KMS-11 (cell line): ENCODE measurements around the gene FIG4.
"Not testable (repeated sequence)": the region's sequence is repeated elsewhere in the genome, so short reads cannot be mapped to it uniquely, and the experiment has no call there.

Experiments
- H2AFZ ChIP-seq: fragments of 200-600 bp; sonication (generic); 2 replicates; pipeline ENCODE4 v1.6.1; 2016; ENCODE audit warnings: antibody characterized with exemption, mixed run types, low read depth
- H3K27ac ChIP-seq: fragments of 200-600 bp; sonication (generic); 2 replicates; pipeline ENCODE4 v1.6.1; 2016; ENCODE audit warnings: mild to moderate bottlenecking, mixed run types
- H3K27me3 ChIP-seq: fragments of 200-600 bp; sonication (generic); 2 replicates; pipeline ENCODE4 v1.6.1; 2017; ENCODE audit warnings: mild to moderate bottlenecking, low read depth, mixed run types, moderate library complexity; ENCODE audit not compliant: insufficient read depth
- H3K36me3 ChIP-seq: fragments of 200-600 bp; sonication (generic); 2 replicates; pipeline ENCODE4 v1.6.1; 2017; ENCODE audit warnings: mild to moderate bottlenecking, mixed run types; ENCODE audit not compliant: insufficient read depth
- H3K4me1 ChIP-seq: fragments of 200-600 bp; sonication (generic); 2 replicates; pipeline ENCODE4 v1.6.1; 2016; ENCODE audit warnings: mild to moderate bottlenecking, low read depth, mixed run types; ENCODE audit not compliant: poor library complexity, severe bottlenecking
- H3K4me2 ChIP-seq: fragments of 200-600 bp; sonication (generic); 2 replicates; pipeline ENCODE4 v1.7.0; 2016; ENCODE audit warnings: mild to moderate bottlenecking, mixed run types
- H3K4me3 ChIP-seq: fragments of 200-600 bp; sonication (generic); IDR thresholded peaks from 2 replicates; pipeline ENCODE4 v1.6.1; 2017; ENCODE audit warnings: low read depth, low read length, mixed read lengths; ENCODE audit not compliant: insufficient read depth
- H3K79me2 ChIP-seq: fragments of 200-600 bp; sonication (generic); 2 replicates; pipeline ENCODE4 v1.6.1; 2016; ENCODE audit warnings: low read depth, mixed run types; ENCODE audit not compliant: insufficient read depth
- H3K9ac ChIP-seq: fragments of 200-600 bp; sonication (generic); 2 replicates; pipeline ENCODE4 v1.6.1; 2016; ENCODE audit warnings: mild to moderate bottlenecking, mixed run types
- H4K20me1 ChIP-seq: fragments of 200-600 bp; sonication (generic); 2 replicates; pipeline ENCODE4 v1.6.1; 2016; ENCODE audit warnings: mild to moderate bottlenecking, mixed run types; ENCODE audit not compliant: insufficient read depth
- CTCF ChIP-seq: fragments of 200-600 bp; sonication (generic); conservative IDR thresholded peaks from 2 replicates; pipeline ENCODE4 v1.6.1; 2017; ENCODE audit warnings: low read depth, mild to moderate bottlenecking, antibody characterized with exemption, low read length, moderate library complexity, mixed read lengths

The FIG4 gene

DNA sequence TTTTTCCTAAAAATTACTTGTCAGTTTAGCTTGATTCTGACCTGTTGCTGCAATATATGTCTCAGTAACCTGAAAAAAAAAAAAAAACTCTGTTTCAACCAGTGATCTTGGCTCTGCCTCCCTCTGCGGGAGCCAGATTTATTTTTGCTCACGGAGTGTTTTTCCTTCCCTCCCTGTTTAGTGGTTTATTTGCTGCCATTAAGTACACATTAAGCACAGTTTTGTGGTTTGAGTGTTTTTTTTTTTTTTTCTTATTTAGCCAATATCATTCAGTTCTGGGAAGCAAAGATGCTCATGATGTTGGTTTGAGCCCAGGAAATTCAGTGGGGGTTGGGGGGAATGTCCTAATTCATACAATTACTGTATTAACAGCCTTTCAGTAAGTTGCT, 176.9 kb downstream of the FIG4 start:
- Histone ChIP-seq H3K4me3 (no peak overlapping the region), H3K27me3 (no peaks in the 10 kb centered on the region), H3K4me2 (no peak overlapping the region), H3K79me2 (no peaks in the 10 kb centered on the region), H3K4me1 (no peaks in the 10 kb centered on the region), H3K9ac (no peak overlapping the region), H3K27ac (no peak overlapping the region), H2AFZ (no peak overlapping the region), H3K36me3 (no peaks in the 10 kb centered on the region), H4K20me1 (no peaks in the 10 kb centered on the region)
- no peak for TF ChIP-seq CTCF

GRCh38 chr6:109869398-109870088, 178.4 kb downstream of the FIG4 start:
- not testable (repeated sequence) for H3K4me3 ChIP-seq, H3K36me3 ChIP-seq, H3K4me2 ChIP-seq, H2AFZ ChIP-seq, H3K4me1 ChIP-seq, H3K9ac ChIP-seq, H3K79me2 ChIP-seq, H4K20me1 ChIP-seq, H3K27ac ChIP-seq, H3K27me3 ChIP-seq

DNA sequence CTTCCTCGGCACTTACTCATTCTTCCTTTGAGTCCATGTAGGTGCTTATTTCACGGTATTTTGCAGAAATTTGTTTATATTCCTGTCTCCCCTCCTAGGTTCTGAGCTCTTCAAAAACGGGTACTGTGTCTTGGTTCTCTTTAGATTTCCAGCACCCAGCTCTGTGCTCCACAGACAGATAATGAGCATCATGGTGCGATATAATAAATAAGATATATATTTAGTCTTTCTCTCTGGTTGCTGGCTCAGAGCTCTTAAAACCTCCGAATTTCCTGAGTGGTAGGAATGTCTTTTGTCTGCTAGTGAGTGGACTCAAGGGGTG, 179.0 kb downstream of the FIG4 start:
- Histone ChIP-seq H3K36me3 (no peaks in the 10 kb centered on the region), H3K27ac (no peak overlapping the region), H3K79me2 (no peaks in the 10 kb centered on the region), H2AFZ (no peak overlapping the region), H3K4me3 (no peak overlapping the region), H3K9ac (no peak overlapping the region), H4K20me1 (no peaks in the 10 kb centered on the region), H3K4me2 (no peak overlapping the region), H3K27me3 (no peaks in the 10 kb centered on the region), H3K4me1 (no peaks in the 10 kb centered on the region)
- no peak for TF ChIP-seq CTCF

DNA sequence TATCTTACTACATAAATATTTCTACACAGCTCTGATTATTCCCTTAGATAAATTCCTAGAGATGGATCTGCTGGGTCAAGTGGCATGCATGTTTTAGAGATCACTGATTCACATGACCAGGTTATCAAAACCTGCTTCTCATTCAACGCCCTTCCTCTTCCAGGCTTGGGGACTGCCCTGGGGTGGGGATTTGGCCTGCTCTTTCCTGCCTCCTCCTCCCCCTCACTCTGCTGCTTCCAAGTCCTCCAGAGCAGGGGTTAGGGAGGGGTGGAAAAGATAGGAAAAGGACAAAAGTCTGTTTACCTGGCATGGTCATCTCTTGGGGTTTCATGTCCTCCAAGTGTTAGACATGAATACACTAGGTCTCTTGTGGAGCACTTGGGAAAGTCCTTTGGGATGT, 181.5 kb downstream of the FIG4 start:
- no peaks in the 10 kb centered on the region for H4K20me1 ChIP-seq
- no peak overlapping the region for H2AFZ ChIP-seq
- no peaks in the 10 kb centered on the region for H3K4me1 ChIP-seq
- no peak overlapping the region for H3K9ac ChIP-seq
- no peak overlapping the region for H3K4me3 ChIP-seq
- no peak overlapping the region for H3K4me2 ChIP-seq
- H3K36me3 ChIP-seq = no peaks in the 10 kb centered on the region
- no peaks in the 10 kb centered on the region for H3K79me2 ChIP-seq
- H3K27ac ChIP-seq = no peak overlapping the region
- no peak for TF ChIP-seq CTCF
- H3K27me3 ChIP-seq = no peaks in the 10 kb centered on the region

- Histone ChIP-seq H3K4me3 (no peak overlapping the region), H3K4me1 (no peaks in the 10 kb centered on the region), H3K27ac (no peak overlapping the region), H3K36me3 (no peaks in the 10 kb centered on the region), H3K27me3 (no peaks in the 10 kb centered on the region), H3K9ac (no peak overlapping the region), H2AFZ (no peak overlapping the region), H3K4me2 (no peak overlapping the region), H3K79me2 (no peaks in the 10 kb centered on the region), H4K20me1 (no peaks in the 10 kb centered on the region)
- TF ChIP-seq CTCF = no peak
These were observed 182.0 kb downstream of the FIG4 start for GRCh38 chr6:109872968-109873545.
